Measurements from ENCODE around the gene KHNYN.
"Not testable (repeated sequence)": the region's sequence is repeated elsewhere in the genome, so short reads cannot be mapped to it uniquely, and the experiment has no call there.

Gene KHNYN

GRCh38 chr14:24437020-24437735 is 7.4 kb downstream of the KHNYN start:
- no peak for DNase-seq (ENCODE audit: low spot score)

- no peak for DNase-seq (ENCODE audit: low spot score)
These were observed 7.9 kb downstream of the KHNYN start for GRCh38 chr14:24437736-24438067.

- DNase-seq (ENCODE audit: low spot score): no peak
These were observed 8.7 kb downstream of the KHNYN start for GRCh38 chr14:24438223-24439097.

- DNase-seq (ENCODE audit: low spot score): no peak
These were observed 9.5 kb downstream of the KHNYN start for GRCh38 chr14:24439257-24439656.

- no peak for DNase-seq (ENCODE audit: low spot score)
These were observed 10.3 kb downstream of the KHNYN start for GRCh38 chr14:24439830-24440605.

GRCh38 chr14:24440606-24441399 is 11.0 kb downstream of the KHNYN start:
- no peak for DNase-seq (ENCODE audit: low spot score)

GRCh38 chr14:24441485-24441884 is 11.7 kb downstream of the KHNYN start:
- no peak for DNase-seq (ENCODE audit: low spot score)

GRCh38 chr14:24441904-24442239 is 12.1 kb downstream of the KHNYN start:
- no peak for DNase-seq (ENCODE audit: low spot score)

GRCh38 chr14:24442240-24443052 is 12.7 kb downstream of the KHNYN start, which contains the start of gene SDR39U1:
Gene SDR39U1 (minus strand): TSS chr14:24442776. CDS start chr14:24442769, 7 bp downstream.
- DNase-seq (ENCODE audit: low spot score): peak; percentile 99

- no peak for DNase-seq (ENCODE audit: low spot score)
These were observed 13.4 kb downstream of the KHNYN start for GRCh38 chr14:24443053-24443665.

- DNase-seq (ENCODE audit: low spot score): not testable (repeated sequence)
These were observed 21.1 kb downstream of the KHNYN start for GRCh38 chr14:24450828-24451227.

- DNase-seq (ENCODE audit: low spot score): no peak
These were observed 27.2 kb downstream of the KHNYN start for GRCh38 chr14:24456980-24457379.

- no peak for DNase-seq (ENCODE audit: low spot score)
These were observed 29.0 kb downstream of the KHNYN start for GRCh38 chr14:24458736-24459135.

- DNase-seq (ENCODE audit: low spot score): no peak
These were observed 29.6 kb downstream of the KHNYN start for GRCh38 chr14:24459331-24459730.

GRCh38 chr14:24461336-24461735 is 31.6 kb downstream of the KHNYN start:
- no peak for DNase-seq (ENCODE audit: low spot score)

GRCh38 chr14:24463017-24463883 is 33.5 kb downstream of the KHNYN start:
- DNase-seq (ENCODE audit: low spot score): no peak

GRCh38 chr14:24463884-24464785 is 34.4 kb downstream of the KHNYN start:
- DNase-seq (ENCODE audit: low spot score): no peak

- DNase-seq (ENCODE audit: low spot score): no peak
These were observed 35.6 kb downstream of the KHNYN start for GRCh38 chr14:24465368-24465767.
